ENCODE measurements around the gene TMEM53.

The TMEM53 gene

GRCh38 chr1:44628962-44629756 lies 45.1 kb downstream of the TMEM53 start:
- DNase-seq (ENCODE audit: extremely low spot score): no peak
- CTCF ChIA-PET: interaction anchor here (0.9 to 1.7 kb wide), 4 partner anchors 20 to 35 kb away, joined by 3 to 7 read pairs (median 4); no protein-coding TSS in a partner anchor
- POLR2A ChIA-PET: interaction anchor here (1.0 to 1.4 kb wide), 3 partner anchors 9 to 45 kb away, joined by 3 read pairs; partner anchors contain the start of gene TMEM53
- no peak for TF ChIP-seq L3MBTL2 (conservative IDR thresholded peaks at IDR 0.05)
- TF ChIP-seq CTBP1 (IDR thresholded peaks at IDR 0.05; ENCODE audit: borderline replicate concordance): no peak
- no peak for TF ChIP-seq FOXK2 (IDR thresholded peaks at IDR 0.05)
- TF ChIP-seq TARDBP (IDR thresholded peaks at IDR 0.05): no peak
- TF ChIP-seq FOXM1 (IDR thresholded peaks at IDR 0.05; ENCODE audit: borderline replicate concordance): no peak
- TF ChIP-seq PKNOX1 (IDR thresholded peaks at IDR 0.05): no peak
- no peak for TF ChIP-seq ARNT (IDR thresholded peaks at IDR 0.05)
- no peak for TF ChIP-seq ELF4 (IDR thresholded peaks at IDR 0.05)
- no peak for TF ChIP-seq LEF1 (IDR thresholded peaks at IDR 0.05; ENCODE audit: borderline replicate concordance)

- no peak for TF ChIP-seq ELF4 (IDR thresholded peaks at IDR 0.05)
- TF ChIP-seq SP1 (IDR thresholded peaks at IDR 0.05): no peak
- TF ChIP-seq ARNT (IDR thresholded peaks at IDR 0.05): no peak
- no peak for TF ChIP-seq FOXK2 (IDR thresholded peaks at IDR 0.05)
- no peak for TF ChIP-seq FOXM1 (IDR thresholded peaks at IDR 0.05; ENCODE audit: borderline replicate concordance)
- no peak for TF ChIP-seq SUZ12 (IDR thresholded peaks at IDR 0.05)
- TF ChIP-seq CTBP1 (IDR thresholded peaks at IDR 0.05; ENCODE audit: borderline replicate concordance): no peak
- TF ChIP-seq BHLHE40 (IDR thresholded peaks at IDR 0.05; ENCODE audit: borderline replicate concordance): no peak
- no peak for TF ChIP-seq LEF1 (IDR thresholded peaks at IDR 0.05; ENCODE audit: borderline replicate concordance)
- no peak for TF ChIP-seq ZNF384 (IDR thresholded peaks at IDR 0.05)
- TF ChIP-seq TARDBP (IDR thresholded peaks at IDR 0.05): no peak
- no peak for TF ChIP-seq HDGF (IDR thresholded peaks at IDR 0.05; ENCODE audit: borderline replicate concordance)
- TF ChIP-seq NFRKB (IDR thresholded peaks at IDR 0.05): no peak
- ChIA-PET CTCF (interaction anchor here (0.7 kb wide), 1 partner anchor 15 kb away, joined by 3 read pairs; no protein-coding TSS in a partner anchor), POLR2A (interaction anchor here (11.8 kb wide), 1 partner anchor 7 kb away, joined by 111 read pairs; no protein-coding TSS in a partner anchor)
- DNase-seq (ENCODE audit: extremely low spot score): no peak
These were observed 48.9 kb downstream of the TMEM53 start for GRCh38 chr1:44625348-44625747.

GRCh38 chr1:44624268-44624901 lies 49.9 kb downstream of the TMEM53 start:
- POLR2A ChIA-PET: interaction anchor here (1.0 to 11.8 kb wide), 2 partner anchors 8 to 13 kb away, joined by 4 to 111 read pairs; no protein-coding TSS in a partner anchor
- CTCF ChIA-PET: no interaction called here
- DNase-seq (ENCODE audit: extremely low spot score): no peak
- TF ChIP-seq CTBP1 (IDR thresholded peaks at IDR 0.05; ENCODE audit: borderline replicate concordance) (no peak), LEF1 (IDR thresholded peaks at IDR 0.05; ENCODE audit: borderline replicate concordance) (no peak), NFRKB (IDR thresholded peaks at IDR 0.05) (no peak), ELF4 (IDR thresholded peaks at IDR 0.05) (no peak), PKNOX1 (IDR thresholded peaks at IDR 0.05) (no peak; the same call in 1 of the 2 replicates), HDGF (IDR thresholded peaks at IDR 0.05; ENCODE audit: borderline replicate concordance) (no peak), FOXM1 (IDR thresholded peaks at IDR 0.05; ENCODE audit: borderline replicate concordance) (no peak), SUZ12 (IDR thresholded peaks at IDR 0.05) (no peak), ZNF384 (IDR thresholded peaks at IDR 0.05) (no peak), L3MBTL2 (conservative IDR thresholded peaks at IDR 0.05) (no peak), BHLHE40 (IDR thresholded peaks at IDR 0.05; ENCODE audit: borderline replicate concordance) (no peak), TARDBP (IDR thresholded peaks at IDR 0.05) (no peak), FOXK2 (IDR thresholded peaks at IDR 0.05) (no peak), ARNT (IDR thresholded peaks at IDR 0.05) (no peak), SP1 (IDR thresholded peaks at IDR 0.05) (no peak), FOXA1 (IDR thresholded peaks at IDR 0.05) (no peak)

- TF ChIP-seq CTBP1 (IDR thresholded peaks at IDR 0.05; ENCODE audit: borderline replicate concordance) (no peak), SP1 (IDR thresholded peaks at IDR 0.05) (no peak), HDGF (IDR thresholded peaks at IDR 0.05; ENCODE audit: borderline replicate concordance) (no peak), NFRKB (IDR thresholded peaks at IDR 0.05) (no peak), TARDBP (IDR thresholded peaks at IDR 0.05) (no peak), FOXM1 (IDR thresholded peaks at IDR 0.05; ENCODE audit: borderline replicate concordance) (no peak), LEF1 (IDR thresholded peaks at IDR 0.05; ENCODE audit: borderline replicate concordance) (no peak), FOXK2 (IDR thresholded peaks at IDR 0.05) (no peak), SUZ12 (IDR thresholded peaks at IDR 0.05) (no peak), L3MBTL2 (conservative IDR thresholded peaks at IDR 0.05) (no peak), ZNF384 (IDR thresholded peaks at IDR 0.05) (no peak), PKNOX1 (IDR thresholded peaks at IDR 0.05) (no peak), ELF4 (IDR thresholded peaks at IDR 0.05) (no peak), FOXA1 (IDR thresholded peaks at IDR 0.05) (no peak), ARNT (IDR thresholded peaks at IDR 0.05) (no peak), BHLHE40 (IDR thresholded peaks at IDR 0.05; ENCODE audit: borderline replicate concordance) (no peak)
- no peak for DNase-seq (ENCODE audit: extremely low spot score)
- ChIA-PET CTCF (no interaction called here), POLR2A (interaction anchor here (11.8 kb wide), 1 partner anchor 10 kb away, joined by 111 read pairs; no protein-coding TSS in a partner anchor)
These were observed 52.4 kb downstream of the TMEM53 start for GRCh38 chr1:44621841-44622286.

GRCh38 chr1:44620072-44620471 lies 54.2 kb downstream of the TMEM53 start:
- DNase-seq (ENCODE audit: extremely low spot score): no peak
- CTCF ChIA-PET: no interaction called here
- POLR2A ChIA-PET: interaction anchor here (0.7 to 11.8 kb wide), 3 partner anchors 9 to 54 kb away, joined by 3 to 111 read pairs (median 3); partner anchors contain the start of gene TMEM53
- no peak for TF ChIP-seq ZNF384 (IDR thresholded peaks at IDR 0.05)
- no peak for TF ChIP-seq FOXA1 (IDR thresholded peaks at IDR 0.05)
- TF ChIP-seq FOXM1 (IDR thresholded peaks at IDR 0.05; ENCODE audit: borderline replicate concordance): no peak
- TF ChIP-seq PKNOX1 (IDR thresholded peaks at IDR 0.05): no peak
- no peak for TF ChIP-seq SUZ12 (IDR thresholded peaks at IDR 0.05)
- no peak for TF ChIP-seq LEF1 (IDR thresholded peaks at IDR 0.05; ENCODE audit: borderline replicate concordance)
- TF ChIP-seq TARDBP (IDR thresholded peaks at IDR 0.05): no peak
- no peak for TF ChIP-seq L3MBTL2 (conservative IDR thresholded peaks at IDR 0.05)
- TF ChIP-seq NFRKB (IDR thresholded peaks at IDR 0.05): no peak
- TF ChIP-seq BHLHE40 (IDR thresholded peaks at IDR 0.05; ENCODE audit: borderline replicate concordance): no peak
- TF ChIP-seq ELF4 (IDR thresholded peaks at IDR 0.05): no peak
- no peak for TF ChIP-seq SP1 (IDR thresholded peaks at IDR 0.05)
- TF ChIP-seq CTBP1 (IDR thresholded peaks at IDR 0.05; ENCODE audit: borderline replicate concordance): no peak
- no peak for TF ChIP-seq HDGF (IDR thresholded peaks at IDR 0.05; ENCODE audit: borderline replicate concordance)
- TF ChIP-seq FOXK2 (IDR thresholded peaks at IDR 0.05): no peak
- TF ChIP-seq ARNT (IDR thresholded peaks at IDR 0.05): no peak
